ENCODE results near the gene MYO5B.

DNA sequence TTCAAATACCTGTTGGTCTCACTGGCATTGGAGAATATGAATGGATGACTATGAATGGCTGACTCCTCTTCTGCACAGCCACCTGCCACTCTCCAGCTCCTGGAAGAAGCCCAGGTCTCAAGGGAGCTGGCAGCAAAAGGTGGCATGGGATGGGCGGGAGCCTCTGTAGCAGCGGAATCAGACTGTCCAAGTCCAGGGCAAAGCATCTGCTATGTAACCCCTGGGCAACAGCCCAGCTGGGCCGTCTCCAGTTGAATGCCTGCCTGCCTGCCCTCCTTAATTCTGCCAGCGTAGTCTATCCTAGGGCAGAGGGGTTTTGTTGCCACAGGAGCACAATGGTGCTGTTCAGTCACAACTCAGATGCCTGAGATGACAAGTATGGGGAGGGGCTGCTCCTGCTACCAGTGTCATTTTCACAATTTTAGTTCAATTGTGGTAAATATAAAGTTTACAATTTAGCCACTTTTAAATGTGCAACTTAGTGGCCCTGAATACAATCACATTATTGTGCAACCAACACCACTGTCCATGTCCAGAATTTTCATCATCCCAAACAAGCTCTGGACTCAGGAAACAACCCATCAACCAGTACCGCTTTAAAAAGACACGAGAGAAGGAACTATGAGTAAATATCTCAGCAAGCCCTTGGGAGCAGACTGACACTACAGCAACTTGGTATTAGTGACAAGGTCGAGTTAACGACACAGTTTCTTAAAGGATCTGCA lies 115.2 kb downstream of the MYO5B start:
- TF ChIP-seq, protein P1, sequence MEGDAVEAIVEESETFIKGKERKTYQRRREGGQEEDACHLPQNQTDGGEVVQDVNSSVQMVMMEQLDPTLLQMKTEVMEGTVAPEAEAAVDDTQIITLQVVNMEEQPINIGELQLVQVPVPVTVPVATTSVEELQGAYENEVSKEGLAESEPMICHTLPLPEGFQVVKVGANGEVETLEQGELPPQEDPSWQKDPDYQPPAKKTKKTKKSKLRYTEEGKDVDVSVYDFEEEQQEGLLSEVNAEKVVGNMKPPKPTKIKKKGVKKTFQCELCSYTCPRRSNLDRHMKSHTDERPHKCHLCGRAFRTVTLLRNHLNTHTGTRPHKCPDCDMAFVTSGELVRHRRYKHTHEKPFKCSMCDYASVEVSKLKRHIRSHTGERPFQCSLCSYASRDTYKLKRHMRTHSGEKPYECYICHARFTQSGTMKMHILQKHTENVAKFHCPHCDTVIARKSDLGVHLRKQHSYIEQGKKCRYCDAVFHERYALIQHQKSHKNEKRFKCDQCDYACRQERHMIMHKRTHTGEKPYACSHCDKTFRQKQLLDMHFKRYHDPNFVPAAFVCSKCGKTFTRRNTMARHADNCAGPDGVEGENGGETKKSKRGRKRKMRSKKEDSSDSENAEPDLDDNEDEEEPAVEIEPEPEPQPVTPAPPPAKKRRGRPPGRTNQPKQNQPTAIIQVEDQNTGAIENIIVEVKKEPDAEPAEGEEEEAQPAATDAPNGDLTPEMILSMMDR (IDR thresholded peaks at IDR 0.05 in 2 of 3, conservative IDR thresholded peaks at IDR 0.05 in 1 of 3; ENCODE audit: borderline replicate concordance in 1 of 3, insufficient read depth in 1 of 3, low read depth in 2 of 3, low read length in 2 of 3): no peak
- TF ChIP-seq SIN3A (IDR thresholded peaks at IDR 0.05; ENCODE audit: low read depth): no peak
- no peak for TF ChIP-seq POLR2A (IDR thresholded peaks at IDR 0.05; ENCODE audit: borderline replicate concordance, extremely low read depth, insufficient read depth, insufficient read length)
- no peak for TF ChIP-seq CEBPB (IDR thresholded peaks at IDR 0.05; ENCODE audit: low read depth)
- TF ChIP-seq POLR2AphosphoS5 (IDR thresholded peaks at IDR 0.05; ENCODE audit: low read depth, low read length): no peak
- TF ChIP-seq RAD21 (IDR thresholded peaks at IDR 0.05; ENCODE audit: low read depth): no peak
- no peak for TF ChIP-seq ELF1 (IDR thresholded peaks at IDR 0.05; ENCODE audit: borderline replicate concordance, low read depth)
- TF ChIP-seq, protein P2, sequence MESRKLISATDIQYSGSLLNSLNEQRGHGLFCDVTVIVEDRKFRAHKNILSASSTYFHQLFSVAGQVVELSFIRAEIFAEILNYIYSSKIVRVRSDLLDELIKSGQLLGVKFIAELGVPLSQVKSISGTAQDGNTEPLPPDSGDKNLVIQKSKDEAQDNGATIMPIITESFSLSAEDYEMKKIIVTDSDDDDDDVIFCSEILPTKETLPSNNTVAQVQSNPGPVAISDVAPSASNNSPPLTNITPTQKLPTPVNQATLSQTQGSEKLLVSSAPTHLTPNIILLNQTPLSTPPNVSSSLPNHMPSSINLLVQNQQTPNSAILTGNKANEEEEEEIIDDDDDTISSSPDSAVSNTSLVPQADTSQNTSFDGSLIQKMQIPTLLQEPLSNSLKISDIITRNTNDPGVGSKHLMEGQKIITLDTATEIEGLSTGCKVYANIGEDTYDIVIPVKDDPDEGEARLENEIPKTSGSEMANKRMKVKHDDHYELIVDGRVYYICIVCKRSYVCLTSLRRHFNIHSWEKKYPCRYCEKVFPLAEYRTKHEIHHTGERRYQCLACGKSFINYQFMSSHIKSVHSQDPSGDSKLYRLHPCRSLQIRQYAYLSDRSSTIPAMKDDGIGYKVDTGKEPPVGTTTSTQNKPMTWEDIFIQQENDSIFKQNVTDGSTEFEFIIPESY (IDR thresholded peaks at IDR 0.05; ENCODE audit: extremely low read depth, insufficient replicate concordance, low read length): no peak
- no peak for TF ChIP-seq EZH2 (IDR thresholded peaks at IDR 0.05)
- no peak for TF ChIP-seq ZNF274 (IDR thresholded peaks at IDR 0.05; ENCODE audit: low read depth, low read length)
- TF ChIP-seq, protein P3, sequence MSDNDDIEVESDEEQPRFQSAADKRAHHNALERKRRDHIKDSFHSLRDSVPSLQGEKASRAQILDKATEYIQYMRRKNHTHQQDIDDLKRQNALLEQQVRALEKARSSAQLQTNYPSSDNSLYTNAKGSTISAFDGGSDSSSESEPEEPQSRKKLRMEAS (IDR thresholded peaks at IDR 0.05): no peak
- TF ChIP-seq, protein P4, sequence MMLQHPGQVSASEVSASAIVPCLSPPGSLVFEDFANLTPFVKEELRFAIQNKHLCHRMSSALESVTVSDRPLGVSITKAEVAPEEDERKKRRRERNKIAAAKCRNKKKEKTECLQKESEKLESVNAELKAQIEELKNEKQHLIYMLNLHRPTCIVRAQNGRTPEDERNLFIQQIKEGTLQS (IDR thresholded peaks at IDR 0.05): no peak
- no peak for TF ChIP-seq SP1 (IDR thresholded peaks at IDR 0.05; ENCODE audit: low read depth)
